ENCODE data around the gene NOL4L.

Gene NOL4L

GRCh38 chr20:32559753-32560380 is 25.3 kb downstream of the NOL4L start:
- DNase-seq = no peak

- no peak for DNase-seq
Observed at GRCh38 chr20:32559205-32559752, 25.9 kb downstream of the NOL4L start.

- DNase-seq = no peak
Observed at GRCh38 chr20:32558526-32558925, 26.6 kb downstream of the NOL4L start.

DNA sequence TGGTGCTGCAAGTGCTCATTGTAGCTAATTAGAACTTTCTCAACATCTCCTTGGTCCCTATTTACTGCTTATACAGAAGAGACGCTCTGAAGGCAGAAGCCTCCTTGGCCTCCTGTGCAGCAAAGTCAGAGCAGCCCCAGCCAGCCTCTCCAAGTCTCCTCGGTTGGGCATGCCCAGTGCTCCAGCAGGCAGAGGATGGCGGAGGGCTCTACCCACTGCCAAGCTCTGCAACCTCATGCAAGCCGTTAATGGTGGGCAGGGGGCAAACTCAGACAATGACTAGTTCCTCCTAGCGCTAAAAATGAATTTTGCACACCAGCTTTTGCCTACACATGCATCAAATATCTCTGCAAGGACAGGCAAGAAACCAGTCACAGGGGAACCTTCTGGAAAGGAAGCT is 27.8 kb downstream of the NOL4L start:
- DNase-seq = no peak

DNA sequence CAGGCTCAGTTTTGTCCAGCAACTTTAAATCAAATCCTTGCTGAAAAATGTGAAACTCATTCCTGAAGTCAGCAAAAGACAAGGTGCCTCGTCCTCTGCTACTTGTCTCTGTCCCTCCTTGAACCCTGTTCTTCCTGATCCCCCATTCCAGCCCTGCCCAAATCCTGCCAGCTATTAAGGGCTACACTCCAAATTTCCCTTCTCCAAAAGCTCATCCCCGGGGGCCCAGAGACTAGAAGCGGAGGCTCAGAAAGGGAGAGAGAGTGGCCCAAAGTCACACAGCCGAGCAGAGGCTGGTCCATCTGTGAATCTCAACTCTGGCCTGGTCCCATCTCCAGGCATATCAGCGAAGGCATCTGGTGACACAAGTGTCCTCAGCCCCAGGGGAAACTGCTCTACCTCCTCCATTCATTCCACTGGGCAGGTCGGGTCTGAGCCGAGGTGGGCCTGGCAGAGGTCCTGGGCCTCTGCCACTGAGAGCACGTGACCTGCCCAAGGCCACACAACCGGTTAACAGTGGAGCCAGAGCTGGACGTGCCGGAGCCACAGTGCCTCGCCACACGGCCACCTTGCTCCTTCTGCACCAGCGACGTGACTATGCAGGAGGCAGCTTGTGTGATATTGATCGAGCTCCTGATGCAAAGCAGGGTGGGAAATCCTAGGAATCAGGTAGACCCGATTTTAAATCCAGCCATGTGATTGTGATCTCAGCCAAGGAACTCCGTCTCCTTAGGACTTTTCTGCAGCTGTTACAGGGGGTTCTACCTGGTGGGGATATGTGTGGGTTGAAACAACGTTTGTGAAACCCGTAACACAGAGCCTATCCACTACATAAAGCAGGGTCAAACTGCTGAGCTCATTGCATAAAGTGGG is 28.6 kb downstream of the NOL4L start:
- no peak for DNase-seq

DNA sequence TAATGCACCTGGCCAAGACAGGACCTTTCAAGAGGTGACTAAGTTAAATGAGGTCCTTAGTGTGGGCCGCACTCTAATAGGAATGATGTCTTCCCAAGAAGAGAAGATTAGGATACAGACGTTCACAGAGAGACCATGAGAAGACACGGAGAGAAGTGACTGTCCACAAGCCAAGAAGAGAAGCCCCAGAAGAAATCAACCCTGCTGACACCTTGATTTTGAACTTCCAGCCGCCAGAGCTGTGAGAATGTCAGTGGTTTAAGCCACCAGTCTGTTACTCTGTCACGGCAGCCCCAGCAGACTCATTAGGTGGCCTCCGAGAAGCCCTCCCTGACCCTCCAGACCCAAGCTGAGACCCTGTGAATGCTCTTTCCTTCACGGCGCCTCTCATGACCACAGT is 29.5 kb downstream of the NOL4L start:
- no peak for DNase-seq

DNA sequence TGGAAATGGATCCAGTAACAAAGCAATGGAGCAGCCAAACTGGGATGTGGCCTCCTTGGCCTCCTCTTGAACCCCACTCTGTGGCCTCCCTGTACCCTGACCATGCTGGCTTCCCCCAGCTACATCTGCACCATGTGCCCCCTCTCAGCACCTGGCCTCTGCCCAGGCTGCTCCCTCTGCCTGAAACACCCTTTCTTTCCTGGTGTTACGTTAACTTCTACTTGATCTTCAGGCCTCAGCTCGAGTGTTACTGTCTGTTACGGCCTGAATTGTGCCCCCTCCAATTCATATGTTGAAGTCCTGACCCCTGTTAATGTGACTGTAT is 30.2 kb downstream of the NOL4L start:
- no peak for DNase-seq

GRCh38 chr20:32553618-32554017 is 31.5 kb downstream of the NOL4L start:
- DNase-seq = no peak

DNA sequence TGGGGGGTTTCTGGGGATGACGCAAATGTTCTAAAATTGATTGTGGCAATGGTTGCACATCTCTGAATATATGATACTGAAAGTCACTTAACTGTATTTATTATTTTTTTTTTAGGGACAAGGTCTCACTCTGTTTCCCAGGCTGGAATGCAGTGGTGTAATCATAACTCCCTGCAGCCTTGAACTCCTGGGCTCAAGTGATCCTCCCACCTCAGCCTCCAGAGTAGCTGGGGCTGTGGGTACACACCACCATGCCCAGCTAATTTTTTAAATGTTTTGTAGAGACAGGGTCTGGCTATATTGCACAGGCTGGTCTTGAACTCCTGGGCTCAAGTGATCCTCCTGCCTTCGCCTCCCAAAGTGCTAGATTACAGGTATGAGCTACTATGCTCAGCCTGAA is 33.4 kb downstream of the NOL4L start:
- no peak for DNase-seq

- no peak for DNase-seq
Observed at GRCh38 chr20:32549842-32550241, 35.3 kb downstream of the NOL4L start.

- no peak for DNase-seq
Observed at GRCh38 chr20:32547753-32548034, 37.4 kb downstream of the NOL4L start.

GRCh38 chr20:32546918-32547752 is 38.0 kb downstream of the NOL4L start:
- no peak for DNase-seq

- no peak for DNase-seq
Observed at GRCh38 chr20:32544893-32545840, 40.0 kb downstream of the NOL4L start.

DNA sequence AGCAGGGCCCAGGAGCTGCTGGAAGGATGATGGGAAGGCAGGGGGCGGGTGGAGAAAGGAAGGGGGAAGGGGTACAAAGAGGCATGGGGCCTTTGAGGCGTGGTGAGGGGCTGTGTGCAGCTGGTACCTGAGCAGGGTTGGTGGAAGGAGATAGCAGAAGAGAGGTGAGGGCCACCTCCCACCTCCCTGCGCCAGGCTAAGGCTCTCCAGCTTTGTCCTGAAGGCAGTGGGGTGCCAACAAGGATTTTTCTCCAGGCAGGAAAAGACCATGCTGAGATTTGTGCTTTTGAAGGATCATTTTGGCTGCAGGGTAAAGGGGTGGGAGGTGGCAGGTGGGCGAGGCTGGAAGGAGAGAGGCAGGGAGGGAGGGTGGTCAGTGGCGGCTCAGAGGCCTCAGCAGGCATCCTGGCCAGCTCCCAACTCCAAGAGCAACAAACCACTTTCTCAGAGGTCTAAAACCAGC is 40.8 kb downstream of the NOL4L start:
- no peak for DNase-seq

GRCh38 chr20:32543570-32544259 is 41.4 kb downstream of the NOL4L start:
- DNase-seq = no peak

DNA sequence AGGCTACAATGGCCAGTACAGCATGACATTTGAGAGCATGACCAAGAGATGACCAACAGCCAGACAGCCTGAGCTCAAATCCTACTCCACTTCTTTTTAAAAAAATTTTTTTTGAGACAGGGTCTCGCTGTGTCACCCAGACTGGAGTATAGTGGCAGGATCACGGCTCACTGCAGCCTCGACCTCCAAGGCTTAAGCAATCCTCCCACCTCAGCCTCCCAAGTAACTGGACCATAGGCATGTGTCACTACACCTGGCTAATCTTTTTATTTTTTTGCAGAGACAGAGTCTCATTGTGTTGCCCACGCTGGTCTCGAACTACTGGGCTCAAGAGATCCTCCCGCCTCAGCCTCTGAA is 42.9 kb downstream of the NOL4L start:
- no peak for DNase-seq

GRCh38 chr20:32541323-32542258 is 43.5 kb downstream of the NOL4L start:
- DNase-seq = no peak

DNA sequence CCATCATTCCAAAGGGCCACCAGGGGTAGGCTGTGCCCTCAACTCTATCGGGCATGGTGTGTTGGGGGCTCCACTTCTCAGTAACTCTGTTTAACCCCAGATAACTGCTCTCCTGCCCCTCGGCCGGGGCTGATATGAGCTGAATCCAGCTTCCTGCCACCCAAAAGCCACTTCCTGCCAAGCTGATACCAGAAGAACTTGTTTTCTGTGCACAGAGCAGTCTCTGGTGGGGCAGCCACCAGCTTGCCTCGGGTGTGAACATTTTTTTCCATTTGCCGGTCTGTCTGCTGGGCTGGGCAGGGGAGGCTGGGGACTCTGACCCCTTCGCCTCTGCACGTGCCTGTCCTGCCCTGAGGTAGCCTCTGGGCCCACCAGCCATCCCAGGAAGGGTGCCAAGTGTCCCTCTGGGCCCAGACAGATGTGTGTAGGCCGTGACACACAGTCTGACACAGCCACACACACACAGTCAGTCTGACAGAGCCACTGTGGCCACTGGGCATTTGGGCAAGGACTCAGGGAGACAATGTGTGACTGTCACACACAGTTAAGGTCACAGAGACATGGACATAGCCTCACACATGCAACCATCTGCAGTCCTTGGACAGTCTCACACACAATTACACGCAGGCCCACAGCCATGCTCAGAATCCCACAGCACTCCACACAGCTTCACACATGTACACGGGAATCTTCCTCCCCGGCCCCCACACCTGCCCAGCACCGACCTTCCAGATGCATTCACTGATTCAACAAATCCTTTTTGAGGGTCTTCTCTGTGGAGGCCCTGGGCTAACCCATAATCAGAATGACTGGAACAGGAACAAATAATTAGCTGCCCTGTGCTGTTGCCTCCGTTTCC is 45.1 kb downstream of the NOL4L start:
- no peak for DNase-seq

GRCh38 chr20:32539026-32539816 is 45.9 kb downstream of the NOL4L start:
- no peak for DNase-seq
